GM18505 (cell line): ENCODE data around the gene FXN.
A peak's percentile ranks its signal among the peaks of the same experiment; 100 is the strongest.

ENCODE experiments used
- ATAC-seq: cut with Tn5 transposase; IDR thresholded peaks from one replicate; pipeline ENCODE4 v1.9.1; 2021; ENCODE audit not compliant: unreplicated experiment
- POLR2A ChIP-seq: IDR thresholded peaks from 4 replicates; pipeline ENCODE4 v1.6.1; 2011; ENCODE audit warnings: borderline replicate concordance; ENCODE audit not compliant: insufficient read depth, insufficient read length; ENCODE audit errors: extremely low read depth

The FXN gene

DNA sequence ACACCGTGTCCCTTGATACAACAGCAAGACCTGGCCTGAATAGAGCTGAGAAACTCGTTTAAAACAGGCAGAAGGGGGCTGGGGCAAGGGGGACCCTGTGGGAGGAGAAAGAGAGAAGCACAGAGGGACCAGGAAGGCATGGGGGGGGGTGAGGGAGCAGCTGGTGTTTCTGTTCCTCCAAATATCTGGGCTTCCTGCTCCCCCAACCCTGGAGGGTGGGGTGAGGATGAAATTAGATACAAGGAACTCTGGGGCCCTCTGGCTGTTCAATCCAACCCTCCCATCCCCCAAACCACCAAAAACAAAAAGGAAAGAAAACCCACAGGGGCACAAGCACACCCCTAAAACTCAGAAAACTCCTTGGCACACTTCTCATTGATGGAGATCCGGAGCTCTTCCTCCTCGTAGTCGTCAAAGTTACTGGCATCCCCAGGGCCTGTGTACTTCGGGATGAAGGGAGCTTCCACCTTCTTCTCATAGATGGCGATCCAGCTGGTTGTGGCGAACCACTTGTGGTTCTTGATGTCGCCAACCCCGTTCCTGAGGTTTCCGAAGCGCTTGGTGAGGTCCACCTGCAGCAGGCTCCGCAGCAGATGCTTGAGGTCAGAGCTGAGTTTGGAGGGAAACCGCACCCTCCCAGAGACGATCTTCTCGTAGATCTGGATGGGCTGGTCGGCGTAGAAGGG, 22.7 kb upstream of the FXN start:
- no peak for TF ChIP-seq POLR2A
- no peak for ATAC-seq

DNA sequence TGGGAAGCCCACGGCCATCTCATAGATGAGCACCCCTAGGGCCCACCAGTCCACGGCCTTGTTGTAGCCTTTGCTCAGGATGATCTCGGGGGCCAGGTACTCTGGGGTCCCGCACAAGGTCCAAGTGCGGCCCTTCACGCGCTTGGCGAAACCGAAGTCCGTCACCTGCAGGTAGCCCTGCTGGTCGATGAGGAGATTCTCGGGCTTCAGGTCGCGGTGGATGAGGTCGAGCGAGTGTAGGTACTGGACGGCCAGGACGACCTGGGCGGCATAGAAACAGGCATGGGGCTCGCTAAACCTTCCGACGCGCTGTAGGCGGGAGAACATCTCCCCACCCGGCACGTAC, 22.2 kb upstream of the FXN start:
- TF ChIP-seq POLR2A, result no peak
- ATAC-seq, result no peak

DNA sequence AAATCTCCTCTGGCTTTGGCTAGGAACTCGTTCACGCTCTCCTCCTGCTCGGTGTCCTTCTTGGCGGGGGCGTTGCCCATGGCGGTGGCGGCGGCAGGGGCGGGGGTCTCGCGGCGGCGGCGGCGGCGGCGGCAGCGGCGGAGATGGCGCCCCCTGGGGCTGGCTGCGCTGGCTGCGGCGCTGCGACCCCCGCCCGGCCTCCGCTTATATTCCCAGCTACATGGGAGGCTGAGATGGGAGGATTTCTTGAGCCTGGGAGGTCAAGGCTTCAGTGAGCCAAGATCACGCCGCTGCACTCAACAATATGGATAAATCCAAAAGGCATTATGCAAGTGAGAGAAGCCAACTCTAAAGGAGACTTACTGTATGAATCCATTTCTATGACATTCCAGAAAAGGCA, 21.5 kb upstream of the FXN start, which contains the start of gene PRKACG:
Gene PRKACG (minus strand): TSS at position 101 of the 400 bp plus-strand sequence. CDS start 21 bp downstream, at position 80.
- no peak for TF ChIP-seq POLR2A
- no peak for ATAC-seq

DNA sequence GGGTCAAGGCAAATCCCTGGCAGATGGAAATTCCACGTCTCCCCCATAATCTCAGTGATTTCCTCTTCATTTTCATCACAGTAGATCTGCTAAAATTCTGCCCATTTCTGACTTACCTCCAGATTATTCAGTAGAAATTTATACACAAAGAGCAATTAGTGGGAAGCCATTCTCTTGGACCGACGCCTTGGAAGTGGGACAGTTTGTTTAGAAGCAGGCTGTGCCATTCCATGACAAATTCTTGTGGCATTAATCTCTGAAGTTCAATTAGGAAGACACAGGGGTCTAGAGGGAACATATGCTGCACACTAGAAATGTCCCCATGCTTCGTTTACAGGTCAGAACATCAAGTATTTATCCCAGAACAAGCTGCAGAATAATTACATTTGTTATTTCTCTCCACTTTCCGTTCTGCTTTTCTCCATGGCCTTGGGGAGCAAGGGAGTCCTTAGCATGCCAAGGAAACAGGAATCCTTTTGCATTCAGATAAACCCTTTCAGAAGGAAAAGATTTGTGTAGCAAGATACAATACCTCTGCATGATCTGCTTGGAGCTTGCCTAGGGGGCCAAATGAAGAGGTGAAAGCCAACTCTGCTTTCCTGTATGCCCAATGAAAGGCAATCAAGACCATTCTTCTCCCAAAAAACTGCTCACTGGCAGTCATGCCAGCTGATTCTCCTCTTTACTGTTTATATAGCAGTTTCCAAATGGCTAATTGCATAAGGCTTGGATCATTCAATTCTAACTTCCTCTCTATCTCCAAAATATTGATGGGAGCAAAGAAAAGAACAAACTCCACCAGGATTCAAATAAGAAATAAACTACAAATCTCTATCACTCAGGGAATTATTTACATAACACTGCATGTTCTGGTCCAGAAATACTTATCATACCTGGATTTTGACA, 19.1 kb upstream of the FXN start:
- TF ChIP-seq POLR2A, result no peak
- ATAC-seq, result no peak

DNA sequence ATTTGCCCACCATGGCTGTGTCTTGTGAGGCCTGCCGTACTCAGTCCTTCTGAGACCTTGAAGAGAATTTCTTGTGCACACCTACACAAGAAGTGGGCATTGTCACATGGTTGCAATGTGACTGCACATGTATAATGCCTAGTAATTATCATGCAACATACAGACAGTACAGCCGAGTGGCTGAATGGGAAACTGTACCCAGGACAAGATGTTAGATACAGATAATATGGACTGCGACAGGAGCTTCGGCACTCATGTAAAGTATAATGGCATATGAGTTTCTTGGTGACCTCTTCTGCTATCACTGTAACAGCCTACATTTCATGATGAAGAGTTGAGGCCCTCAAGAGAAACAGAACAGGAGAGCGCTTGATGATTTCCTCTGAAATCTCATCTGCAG, 16.8 kb upstream of the FXN start:
- no peak for TF ChIP-seq POLR2A

DNA sequence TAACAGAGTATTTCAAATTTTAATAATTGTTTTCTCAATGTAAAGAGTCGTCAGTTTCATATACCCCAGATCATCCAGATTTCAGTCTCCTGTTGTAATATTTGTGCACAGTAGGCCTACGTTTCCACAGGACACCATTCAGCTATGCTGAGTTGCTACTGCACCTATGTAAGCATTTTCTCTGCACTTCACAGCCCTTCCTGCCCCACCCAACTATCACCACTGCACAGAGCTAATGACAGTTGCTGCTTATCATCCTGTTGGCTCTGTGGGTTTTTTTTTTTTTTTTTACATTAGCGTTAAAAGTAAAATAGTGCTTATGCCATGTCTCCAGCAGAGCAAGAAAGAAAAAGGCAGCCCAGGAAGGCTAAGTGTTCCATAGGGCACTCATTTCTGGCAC, 15.7 kb upstream of the FXN start:
- ATAC-seq, result no peak
- TF ChIP-seq POLR2A, result no peak

More for the DNA sequence above, 16.8 kb upstream of the FXN start:
- no peak for ATAC-seq

DNA sequence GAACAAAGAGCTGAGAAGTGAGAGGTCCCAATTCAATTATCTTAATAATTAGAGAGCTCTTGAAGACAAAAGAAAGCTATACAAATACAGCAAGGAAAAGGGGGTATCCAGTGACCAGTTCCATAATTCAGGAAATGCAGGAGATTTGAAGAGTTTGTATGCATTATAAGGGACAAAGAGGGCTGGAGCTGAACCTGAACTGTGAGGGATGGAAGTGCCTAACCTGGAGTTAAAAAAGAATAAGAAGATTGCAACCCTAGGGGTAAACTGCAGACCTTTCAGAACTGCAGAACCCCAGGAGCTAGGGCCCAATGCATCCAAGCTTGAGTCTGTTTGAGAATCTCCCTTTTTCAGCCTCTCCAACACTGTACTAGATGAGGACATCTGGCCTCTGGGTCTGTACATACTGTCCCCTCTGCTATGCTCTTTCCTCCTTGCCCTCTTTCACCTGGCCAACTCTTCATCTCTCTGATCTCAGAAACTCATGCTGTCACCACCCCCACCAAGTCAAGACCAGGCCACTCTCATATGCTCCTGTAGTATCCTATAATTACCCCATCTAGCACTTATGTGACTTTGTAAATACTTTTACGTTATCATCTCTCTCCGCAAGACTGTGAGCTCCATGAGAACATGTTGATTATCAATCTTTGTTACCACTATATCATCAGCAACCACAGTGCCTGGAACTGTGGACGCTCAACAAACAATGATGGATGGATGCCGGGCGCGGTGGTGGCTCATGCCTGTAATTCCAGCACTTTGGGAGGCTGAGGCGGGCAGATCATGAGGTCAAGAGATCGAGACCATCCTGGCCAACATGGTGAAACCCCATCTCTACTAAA, 15.0 kb upstream of the FXN start:
- TF ChIP-seq POLR2A, result no peak
- ATAC-seq, result no peak

DNA sequence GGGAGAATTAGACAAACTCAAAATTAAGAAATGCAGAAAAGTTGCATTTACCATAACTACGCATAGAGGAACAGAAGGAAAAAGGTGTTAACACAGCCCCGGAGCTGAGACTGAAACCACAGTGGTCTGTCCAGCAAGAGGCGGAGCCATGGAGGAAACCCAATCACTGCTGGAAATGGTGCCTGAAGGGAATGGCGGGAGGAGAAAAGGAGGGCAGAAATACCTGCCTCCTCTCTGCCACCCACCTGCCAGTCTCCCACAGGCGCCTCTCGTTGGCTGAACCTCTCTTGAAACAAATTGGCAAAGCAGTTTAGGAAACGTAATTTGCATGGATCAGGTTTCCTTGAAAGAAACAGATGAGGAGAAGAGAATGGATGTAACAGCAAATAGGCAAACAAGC, 11.9 kb upstream of the FXN start:
- ATAC-seq, result no peak
- no peak for TF ChIP-seq POLR2A

DNA sequence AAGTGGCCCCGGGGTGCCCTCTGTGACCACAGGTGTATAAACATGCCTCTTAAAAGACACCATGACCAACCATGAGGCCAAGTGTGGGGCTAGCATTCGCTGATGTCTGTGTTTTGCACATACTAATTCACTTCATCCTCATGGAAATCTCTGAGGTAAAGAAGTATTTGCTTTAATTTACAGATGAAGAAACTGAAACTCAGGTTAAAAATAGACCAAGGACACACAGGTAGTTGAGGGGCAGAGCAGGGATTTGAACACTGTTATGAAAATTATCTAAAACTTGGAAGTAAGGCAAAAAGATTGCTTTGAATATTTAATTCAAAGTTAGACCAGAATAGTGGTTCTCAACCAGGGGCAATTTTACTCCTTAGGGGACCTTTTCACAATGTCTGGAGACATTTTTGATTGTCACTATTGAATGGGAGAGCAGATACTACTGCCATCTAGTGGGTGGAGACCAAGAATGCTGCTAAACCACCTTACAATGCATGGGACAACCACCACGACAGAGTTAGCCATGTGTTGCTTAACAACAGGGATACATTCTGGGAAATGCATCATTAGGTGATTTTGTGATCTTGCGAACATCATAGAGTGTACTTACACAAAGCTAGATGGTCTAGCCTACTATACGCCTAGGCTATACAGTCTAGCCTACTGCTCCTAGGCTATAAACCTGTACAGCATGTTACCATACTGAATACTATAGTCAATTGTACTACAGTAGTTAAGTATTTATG, 8.0 kb upstream of the FXN start:
- peak; percentile 84 for ATAC-seq
- no peak for TF ChIP-seq POLR2A

DNA sequence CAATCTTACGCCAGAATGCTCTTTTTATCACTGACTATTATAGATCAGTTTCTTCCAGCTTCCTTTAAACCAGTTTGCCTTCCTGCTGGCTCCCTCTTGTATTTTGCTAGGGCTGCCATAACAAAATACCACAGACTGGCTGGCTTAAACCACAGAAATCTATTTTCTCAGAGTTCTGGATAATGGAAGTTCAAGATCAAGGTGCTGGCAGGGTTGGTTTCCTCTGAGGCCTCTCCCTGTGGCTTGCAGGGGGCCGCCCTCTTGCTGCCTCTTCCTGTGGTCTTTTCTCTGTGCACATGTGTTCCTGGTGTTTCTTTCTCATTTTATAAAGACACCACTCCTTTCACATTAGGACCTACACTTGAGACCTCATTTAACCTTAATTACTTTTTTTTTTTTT, 6.8 kb upstream of the FXN start:
- no peak for TF ChIP-seq POLR2A
- ATAC-seq, result no peak

DNA sequence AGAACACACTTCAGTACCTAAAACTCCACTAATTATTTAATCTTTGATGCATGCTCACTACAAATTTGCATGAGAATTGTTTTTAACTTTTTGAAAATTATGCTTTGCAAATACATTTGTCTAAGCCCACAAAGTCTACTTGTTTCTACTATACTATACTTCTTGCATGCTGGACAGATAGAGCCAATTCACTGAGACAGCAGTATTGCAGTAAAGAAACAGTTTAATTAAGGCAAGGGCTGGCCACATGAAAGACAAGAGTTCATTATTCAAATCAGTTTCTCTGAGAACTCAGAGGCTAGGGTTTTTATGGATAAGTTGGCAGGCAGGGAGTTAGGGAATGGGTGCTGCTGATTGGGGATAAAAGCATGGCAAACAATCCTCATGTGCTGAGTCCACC, 6.0 kb upstream of the FXN start:
- no peak for ATAC-seq
- no peak for TF ChIP-seq POLR2A

DNA sequence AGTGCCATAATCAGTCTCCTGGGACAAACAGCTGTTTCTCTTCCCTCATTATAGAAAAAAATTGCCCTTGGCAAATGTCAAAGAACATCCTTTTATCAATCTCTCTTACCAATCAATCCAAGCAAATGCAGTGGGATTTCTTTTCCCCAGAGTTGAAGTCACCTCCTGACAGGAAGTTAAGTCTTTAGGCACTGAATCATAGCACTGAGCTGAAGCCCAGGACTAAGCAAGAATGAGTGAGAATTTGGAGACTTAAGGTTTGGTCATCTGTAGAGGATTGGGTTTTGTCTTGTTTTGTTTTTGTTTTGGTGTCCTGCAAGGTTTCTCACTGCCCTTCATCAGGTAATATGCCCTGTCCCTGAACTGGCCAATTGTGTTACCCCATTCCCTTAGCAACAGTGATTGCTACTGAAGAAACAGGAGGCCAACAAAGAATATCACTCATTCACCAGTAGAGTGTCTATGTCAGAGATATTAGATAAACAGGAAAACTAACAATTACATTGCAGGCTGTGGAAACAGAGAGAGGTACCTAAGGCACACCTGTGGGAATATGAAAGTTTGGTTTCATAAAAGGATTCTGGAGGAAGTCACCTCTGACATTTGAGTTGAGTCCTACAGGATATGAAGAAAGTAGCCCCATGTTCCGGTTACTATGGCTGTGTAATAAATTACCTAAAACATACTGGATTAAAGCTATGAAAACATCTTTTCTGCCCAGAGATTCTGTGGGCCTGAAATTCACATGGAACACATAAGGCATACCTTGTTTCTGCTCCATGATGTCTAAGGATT, 4.5 kb upstream of the FXN start:
- ATAC-seq, result no peak
- TF ChIP-seq POLR2A, result no peak
